Fibroblast of the conjunctiva (primary cell): ENCODE measurements around the gene MARS1.

Experiments
- DNase-seq: peaks from one replicate; pipeline ENCODE4 v3.0.0-alpha.2; 2010; ENCODE audit warnings: low read depth

The MARS1 gene

GRCh38 chr12:57458665-57459054, 29.2 kb upstream of the MARS1 start:
- DNase-seq = no peak

- DNase-seq = peak; percentile 97
These were observed 28.7 kb upstream of the MARS1 start for GRCh38 chr12:57459055-57459749.

GRCh38 chr12:57459750-57460467, 28.0 kb upstream of the MARS1 start, which contains the start of gene GLI1:
Gene GLI1, plus strand, starts transcription at chr12:57459785. Its CDS starts 3,907 bp downstream, at chr12:57463692.
- no peak for DNase-seq

GRCh38 chr12:57460468-57460784, 27.4 kb upstream of the MARS1 start:
- no peak for DNase-seq

- DNase-seq = no peak
These were observed 27.0 kb upstream of the MARS1 start for GRCh38 chr12:57460841-57461275.

- DNase-seq = no peak
These were observed 26.5 kb upstream of the MARS1 start for GRCh38 chr12:57461276-57461916.

- no peak for DNase-seq
These were observed 26.0 kb upstream of the MARS1 start for GRCh38 chr12:57461917-57462250.

GRCh38 chr12:57462251-57462911, 25.5 kb upstream of the MARS1 start:
- DNase-seq = peak; percentile 79

GRCh38 chr12:57462912-57463253, 25.0 kb upstream of the MARS1 start:
- no peak for DNase-seq

- no peak for DNase-seq
These were observed 23.3 kb upstream of the MARS1 start for GRCh38 chr12:57464569-57464968.

- DNase-seq = no peak
These were observed 22.7 kb upstream of the MARS1 start for GRCh38 chr12:57465030-57465746.

GRCh38 chr12:57465747-57466505, 21.9 kb upstream of the MARS1 start:
- no peak for DNase-seq

GRCh38 chr12:57467212-57467874, 20.5 kb upstream of the MARS1 start:
- DNase-seq = no peak

GRCh38 chr12:57467915-57468314, 20.0 kb upstream of the MARS1 start:
- DNase-seq = no peak

GRCh38 chr12:57469296-57470164, 18.3 kb upstream of the MARS1 start:
- no peak for DNase-seq

- DNase-seq = no peak
These were observed 17.4 kb upstream of the MARS1 start for GRCh38 chr12:57470286-57470969.

- DNase-seq = no peak
These were observed 16.8 kb upstream of the MARS1 start for GRCh38 chr12:57470970-57471656.

GRCh38 chr12:57471661-57472060, 16.2 kb upstream of the MARS1 start:
- no peak for DNase-seq

GRCh38 chr12:57472391-57472790, 15.5 kb upstream of the MARS1 start:
- no peak for DNase-seq
